ENCODE results near the gene TNFRSF6B.

- no peak for TF ChIP-seq POLR2A (IDR thresholded peaks at IDR 0.05)
- TF ChIP-seq CTCF (IDR thresholded peaks at IDR 0.05): no peak
Observed at GRCh38 chr20:63696306-63696627, 185 bp upstream of the TNFRSF6B start.
